Neuronal stem cell (in vitro differentiated cells): ENCODE measurements around the gene PTPN11.
A peak's percentile ranks its signal among the peaks of the same experiment; 100 is the strongest.

Experiments
- DNase-seq: peaks from one replicate; pipeline ENCODE4 v3.0.0-alpha.2; 2013; ENCODE audit warnings: low spot score
- H2AFZ ChIP-seq: one replicate; pipeline ENCODE4 v1.6.1; 2013; ENCODE audit warnings: mild to moderate bottlenecking, low read length, inconsistent platforms
- H2AK5ac ChIP-seq: 2 replicates; pipeline ENCODE4 v1.6.1; 2013; ENCODE audit warnings: low read depth, mild to moderate bottlenecking, inconsistent platforms, low read length, moderate library complexity, mixed read lengths
- H2BK120ac ChIP-seq: 2 replicates; pipeline ENCODE4 v1.6.1; 2013; ENCODE audit warnings: low read depth, mild to moderate bottlenecking, inconsistent platforms, low read length, moderate library complexity, mixed read lengths
- H2BK12ac ChIP-seq: one replicate; pipeline ENCODE4 v1.6.1; 2013; ENCODE audit warnings: low read length, inconsistent platforms
- H2BK15ac ChIP-seq: 2 replicates; pipeline ENCODE4 v1.6.1; 2013; ENCODE audit warnings: mild to moderate bottlenecking, low read length, inconsistent platforms, mixed read lengths
- H2BK5ac ChIP-seq: one replicate; pipeline ENCODE4 v1.6.1; 2013; ENCODE audit warnings: inconsistent platforms, mild to moderate bottlenecking, low read length, moderate library complexity
- H3K14ac ChIP-seq: one replicate; pipeline ENCODE4 v1.6.1; 2013; ENCODE audit warnings: low read length, inconsistent platforms
- H3K18ac ChIP-seq: 2 replicates; pipeline ENCODE4 v1.6.1; 2013; ENCODE audit warnings: low read length, inconsistent platforms
- H3K23ac ChIP-seq: 2 replicates; pipeline ENCODE4 v1.6.1; 2013; ENCODE audit warnings: low read depth, mild to moderate bottlenecking, mixed read lengths, low read length, inconsistent platforms; ENCODE audit not compliant: poor library complexity
- H3K27ac ChIP-seq: replicated peaks from 3 replicates; pipeline ENCODE4 v1.5.1; 2013; ENCODE audit warnings: low read length, inconsistent platforms
- H3K27me3 ChIP-seq, 3 experiments: 2 replicates each; pipeline ENCODE4 v1.6.1; 2013; ENCODE audit warnings: low read length in 3 of 3, mild to moderate bottlenecking in 2 of 3, inconsistent platforms in 1 of 3, low read depth in 1 of 3, mixed read lengths in 1 of 3, moderate library complexity in 1 of 3; ENCODE audit not compliant: control insufficient read depth in 3 of 3, insufficient read depth in 3 of 3
- H3K36me3 ChIP-seq, 2 donors: replicated peaks in 1 of 2; 2 replicates each; pipeline ENCODE4 v1.6.1; 2013; ENCODE audit warnings: low read length in 2 of 2; ENCODE audit not compliant: control insufficient read depth in 2 of 2, insufficient read depth in 2 of 2
- H3K4ac ChIP-seq: 2 replicates; pipeline ENCODE4 v1.6.1; 2013; ENCODE audit warnings: inconsistent platforms, mild to moderate bottlenecking, low read length, moderate library complexity
- H3K4me1 ChIP-seq, 2 donors: 1 replicate in 1 of 2; 2 replicates in 1 of 2; pipeline ENCODE4 v1.6.1; 2013; ENCODE audit warnings: low read length in 2 of 2, low read depth in 1 of 2; ENCODE audit not compliant: control insufficient read depth in 2 of 2, insufficient read depth in 1 of 2
- H3K4me2 ChIP-seq: one replicate; pipeline ENCODE4 v1.6.1; 2013; ENCODE audit warnings: mild to moderate bottlenecking, low read length, inconsistent platforms; ENCODE audit not compliant: insufficient read depth, poor library complexity, severe bottlenecking
- H3K4me3 ChIP-seq, 2 donors: 2 replicates each; pipeline ENCODE4 v1.5.1; 2013; ENCODE audit warnings: low read length in 2 of 2, mild to moderate bottlenecking in 2 of 2, inconsistent platforms in 1 of 2, moderate library complexity in 1 of 2
- H3K79me1 ChIP-seq: one replicate; pipeline ENCODE4 v1.6.1; 2013; ENCODE audit warnings: low read depth, mild to moderate bottlenecking, inconsistent platforms, low read length, moderate library complexity
- H3K9ac ChIP-seq: one replicate; pipeline ENCODE4 v1.6.1; 2013; ENCODE audit warnings: mild to moderate bottlenecking, low read depth, low read length, inconsistent platforms; ENCODE audit not compliant: poor library complexity
- H3K9me3 ChIP-seq, 2 donors: replicated peaks in 1 of 2; 2 replicates each; pipeline versions ENCODE3 to v1.6.1; 2013; ENCODE audit warnings: low read length in 2 of 2, mild to moderate bottlenecking in 2 of 2, inconsistent platforms in 1 of 2, low read depth in 1 of 2, mixed read lengths in 1 of 2, moderate library complexity in 1 of 2; ENCODE audit not compliant: control insufficient read depth in 2 of 2, insufficient read depth in 1 of 2
- H4K8ac ChIP-seq: one replicate; pipeline ENCODE4 v1.6.1; 2013; ENCODE audit warnings: low read depth, mild to moderate bottlenecking, inconsistent platforms, low read length, moderate library complexity
- H4K91ac ChIP-seq: one replicate; pipeline ENCODE4 v1.6.1; 2013; ENCODE audit warnings: low read length, low read depth, mild to moderate bottlenecking, inconsistent platforms; ENCODE audit not compliant: poor library complexity
- WGBS, 2 donors: extraction: QIAGEN DNeasy Blood & Tissue Kit; methylation state at CpG; one replicate each; pipeline ENCODE4 v1.1.7; 2013; ENCODE audit warnings: missing lambda C conversion rate in 2 of 2, mixed read lengths in 1 of 2; ENCODE audit not compliant: insufficient read length in 2 of 2, insufficient replicate concordance in 1 of 2; ENCODE audit errors: extremely low coverage in 2 of 2; 5-methylcytosine and 5-hydroxymethylcytosine counted together

PTPN11 gene

DNA sequence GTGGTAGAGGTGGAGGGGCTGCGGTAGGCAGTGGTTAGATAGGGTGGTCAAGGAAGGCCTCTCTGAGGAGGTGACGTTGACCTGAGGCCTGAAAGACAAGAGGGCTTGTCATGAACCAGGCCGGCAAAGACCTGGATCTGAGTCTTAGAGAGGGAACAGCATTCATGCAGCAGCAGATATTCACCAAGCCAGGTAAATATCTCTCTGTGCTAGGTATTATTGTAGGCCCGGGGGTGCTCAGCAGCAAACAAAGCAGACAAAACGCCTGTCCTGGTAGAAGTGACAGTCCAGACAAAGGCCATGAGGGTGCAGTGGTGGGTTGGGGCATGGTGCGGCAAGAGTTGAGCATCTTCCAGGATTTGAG, 117.6 kb downstream of the PTPN11 start:
- H3K79me1 ChIP-seq = no peaks in the 10 kb centered on the region
- no peak overlapping the region for H3K4me2 ChIP-seq
- H3K23ac ChIP-seq = no peak overlapping the region
- H3K27me3 ChIP-seq = no peaks in the 10 kb centered on the region
- no peak overlapping the region for H3K27ac ChIP-seq
- no peak overlapping the region for H3K14ac ChIP-seq
- H2BK15ac ChIP-seq = no peak overlapping the region
- H3K18ac ChIP-seq = no peak overlapping the region
- no peak overlapping the region for H3K9ac ChIP-seq
- H2BK120ac ChIP-seq = no peak overlapping the region
- no peak overlapping the region for H2AFZ ChIP-seq
- H4K8ac ChIP-seq = no peak overlapping the region
- H2BK5ac ChIP-seq = no peak overlapping the region
- WGBS, 2 donors = no CpG with 5 or more reads among the region's 6 CpGs
- no peak overlapping the region for H4K91ac ChIP-seq
- peaks cover 2 to 5% of the 10 kb centered on the region in 2 donors for H3K4me1 ChIP-seq
- no peak overlapping the region for H2BK12ac ChIP-seq
- H3K4me3 ChIP-seq = no peak overlapping the region
- no peak overlapping the region for H2AK5ac ChIP-seq
- H3K4ac ChIP-seq = no peak overlapping the region
- no peak for DNase-seq
- no peaks in the 10 kb centered on the region for H3K36me3 ChIP-seq
- no peaks in the 10 kb centered on the region for H3K9me3 ChIP-seq

DNA sequence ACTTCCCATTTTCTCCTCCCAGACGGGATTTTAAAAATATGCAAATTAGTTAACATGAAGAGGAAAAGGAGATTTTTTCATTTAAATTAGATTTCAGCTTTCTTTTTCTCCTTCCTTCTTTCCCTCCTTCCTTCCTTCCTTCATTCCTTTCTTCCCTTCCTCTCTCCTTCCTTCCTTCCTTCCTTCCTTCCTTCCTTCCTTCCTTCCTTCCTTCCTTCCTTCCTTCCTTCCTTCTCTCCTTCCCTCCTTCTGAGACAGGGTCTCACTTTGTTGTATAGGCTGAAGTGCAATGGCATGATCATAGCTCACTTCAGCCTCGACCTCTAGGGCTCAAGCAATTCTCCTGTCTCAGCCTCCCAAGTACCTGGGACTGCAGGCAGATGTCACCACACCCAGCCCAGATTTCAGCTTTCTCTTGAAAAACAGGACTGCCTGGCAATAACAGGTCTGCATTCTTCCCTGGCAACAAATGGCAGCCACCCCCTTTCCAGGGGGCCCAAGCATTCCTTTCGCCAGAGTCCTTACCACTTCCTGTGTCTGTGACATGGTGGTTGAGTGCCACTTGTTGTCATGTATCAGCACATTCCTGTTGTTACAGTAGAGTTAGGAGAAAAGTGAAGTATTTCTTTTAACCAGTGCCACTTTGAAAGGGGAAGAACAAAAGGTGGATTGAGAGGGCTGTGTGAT, 119.1 kb downstream of the PTPN11 start:
- H3K36me3 ChIP-seq = no peaks in the 10 kb centered on the region
- H4K91ac ChIP-seq = no peak overlapping the region
- no peak overlapping the region for H3K4ac ChIP-seq
- H2AFZ ChIP-seq = peak overlapping the region; percentile 25
- H3K23ac ChIP-seq = no peak overlapping the region
- H3K79me1 ChIP-seq = no peaks in the 10 kb centered on the region
- H3K27ac ChIP-seq = no peak overlapping the region
- H3K9ac ChIP-seq = no peak overlapping the region
- no peak overlapping the region for H2BK12ac ChIP-seq
- no peak overlapping the region for H3K4me2 ChIP-seq
- H2AK5ac ChIP-seq = no peak overlapping the region
- no peak for DNase-seq
- H3K4me1 ChIP-seq = peaks cover 2 to 5% of the 10 kb centered on the region in 2 donors
- no peaks in the 10 kb centered on the region for H3K27me3 ChIP-seq
- no peak overlapping the region for H3K18ac ChIP-seq
- H3K14ac ChIP-seq = no peak overlapping the region
- no peak overlapping the region for H4K8ac ChIP-seq
- no peaks in the 10 kb centered on the region for H3K9me3 ChIP-seq
- H2BK120ac ChIP-seq = no peak overlapping the region
- no peak overlapping the region for H2BK15ac ChIP-seq
- H2BK5ac ChIP-seq = no peak overlapping the region
- WGBS, 2 donors = no CpG with 5 or more reads among the region's 3 CpGs
- no peak overlapping the region for H3K4me3 ChIP-seq

DNA sequence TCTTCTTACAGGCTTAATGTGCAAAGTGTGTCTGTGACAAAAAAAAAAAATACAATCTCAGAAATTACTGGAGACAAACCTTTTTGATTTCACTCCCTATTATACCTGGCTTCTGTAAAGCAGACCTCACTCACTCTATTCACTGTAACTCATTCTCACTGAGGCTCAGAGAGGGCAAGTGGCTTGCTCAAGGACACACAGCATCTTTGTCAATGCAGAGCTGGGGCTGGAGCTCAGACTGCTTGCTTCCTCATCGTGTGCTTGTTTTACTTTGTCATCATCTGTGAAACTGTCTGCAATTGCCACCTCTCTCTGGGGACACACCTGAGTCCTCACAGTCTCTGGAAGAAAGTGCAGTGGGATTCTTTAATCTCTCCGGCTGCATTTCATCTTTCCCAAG, 120.0 kb downstream of the PTPN11 start:
- peaks cover 2 to 5% of the 10 kb centered on the region in 2 donors for H3K4me1 ChIP-seq
- no peak overlapping the region for H3K4ac ChIP-seq
- H2BK12ac ChIP-seq = no peak overlapping the region
- no peak overlapping the region for H2BK5ac ChIP-seq
- DNase-seq = no peak
- H3K36me3 ChIP-seq = no peaks in the 10 kb centered on the region
- no peak overlapping the region for H3K23ac ChIP-seq
- no peak overlapping the region for H2BK120ac ChIP-seq
- H2BK15ac ChIP-seq = no peak overlapping the region
- H3K14ac ChIP-seq = no peak overlapping the region
- H3K27ac ChIP-seq = no peak overlapping the region
- no peak overlapping the region for H3K18ac ChIP-seq
- no peak overlapping the region for H4K91ac ChIP-seq
- no peak overlapping the region for H4K8ac ChIP-seq
- H3K9me3 ChIP-seq = no peaks in the 10 kb centered on the region
- H2AFZ ChIP-seq = no peak overlapping the region
- H3K4me2 ChIP-seq = no peak overlapping the region
- H2AK5ac ChIP-seq = no peak overlapping the region
- H3K27me3 ChIP-seq = no peaks in the 10 kb centered on the region
- no CpG with 5 or more reads among the region's 2 CpGs for WGBS, 2 donors
- no peaks in the 10 kb centered on the region for H3K79me1 ChIP-seq
- no peak overlapping the region for H3K9ac ChIP-seq
- H3K4me3 ChIP-seq = no peak overlapping the region

DNA sequence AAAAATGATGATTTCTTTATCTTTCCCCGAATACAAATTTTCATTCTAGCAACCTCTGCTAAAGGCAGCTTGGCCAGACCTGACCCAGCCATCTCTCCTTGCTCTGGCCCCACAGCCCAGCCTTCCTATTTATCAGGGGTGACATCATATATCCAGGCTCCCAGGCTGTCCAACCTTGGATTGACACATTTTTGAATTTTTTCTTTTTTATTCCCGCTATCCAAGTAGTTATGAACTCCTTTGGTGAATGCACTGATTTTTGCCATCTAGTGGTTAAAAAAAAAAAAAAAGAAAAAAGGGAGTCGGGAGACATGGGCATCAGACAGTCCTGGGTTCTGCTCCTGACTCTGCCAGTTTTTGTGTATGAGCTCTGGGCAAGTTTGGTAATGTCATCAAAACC, 120.5 kb downstream of the PTPN11 start:
- H3K14ac ChIP-seq = no peak overlapping the region
- H3K4me3 ChIP-seq = no peak overlapping the region
- no peak overlapping the region for H3K23ac ChIP-seq
- H3K9me3 ChIP-seq = no peaks in the 10 kb centered on the region
- DNase-seq = no peak
- H2BK12ac ChIP-seq = no peak overlapping the region
- H2AFZ ChIP-seq = no peak overlapping the region
- no CpG with 5 or more reads among the region's 3 CpGs for WGBS, 2 donors
- H2BK15ac ChIP-seq = no peak overlapping the region
- no peak overlapping the region for H2BK5ac ChIP-seq
- peaks cover 2 to 5% of the 10 kb centered on the region in 2 donors for H3K4me1 ChIP-seq
- H3K4me2 ChIP-seq = no peak overlapping the region
- H3K27ac ChIP-seq = no peak overlapping the region
- H3K27me3 ChIP-seq = no peaks in the 10 kb centered on the region
- no peak overlapping the region for H4K91ac ChIP-seq
- no peak overlapping the region for H3K9ac ChIP-seq
- H2AK5ac ChIP-seq = no peak overlapping the region
- no peak overlapping the region for H3K18ac ChIP-seq
- no peak overlapping the region for H2BK120ac ChIP-seq
- H4K8ac ChIP-seq = no peak overlapping the region
- H3K79me1 ChIP-seq = no peaks in the 10 kb centered on the region
- no peaks in the 10 kb centered on the region for H3K36me3 ChIP-seq
- H3K4ac ChIP-seq = no peak overlapping the region
